ENCODE results near the gene LRP1-AS.
"Not testable (repeated sequence)": the region's sequence is repeated elsewhere in the genome, so short reads cannot be mapped to it uniquely, and the experiment has no call there.

The LRP1-AS gene

GRCh38 chr12:57123813-57124212 lies 23.6 kb downstream of the LRP1-AS start:
- Histone ChIP-seq H2AK5ac (ENCODE audit: low read depth, low read length) (no peak overlapping the region), H3K36me3 (replicated peaks in 1 of 2; ENCODE audit: control insufficient read depth in 2 of 2, insufficient read depth in 2 of 2, low read length in 2 of 2) (no peaks in the 10 kb centered on the region), H3K18ac (ENCODE audit: low read length) (no peak overlapping the region), H2AFZ (ENCODE audit: low read length) (no peak overlapping the region), H3K4me1 (ENCODE audit: control insufficient read depth in 2 of 2, insufficient read depth in 1 of 2, low read depth in 1 of 2, low read length in 2 of 2) (peaks cover 6 to 9% of the 10 kb centered on the region in 2 donors), H3K4ac (ENCODE audit: low read length) (no peak overlapping the region), H3K9me3 (replicated peaks in 1 of 2; ENCODE audit: control insufficient read depth in 2 of 2, insufficient read depth in 1 of 2, low read depth in 1 of 2, low read length in 2 of 2) (peaks cover 2% of the 10 kb centered on the region in 2 donors), H4K91ac (ENCODE audit: low read depth, low read length, poor library complexity) (no peak overlapping the region), H3K4me3 (ENCODE audit: low read length in 2 of 2) (no peak overlapping the region), H4K8ac (ENCODE audit: low read depth, low read length) (no peak overlapping the region), H2BK120ac (ENCODE audit: low read depth, low read length) (no peak overlapping the region), H3K9ac (ENCODE audit: low read depth, low read length, poor library complexity) (no peak overlapping the region), H2BK15ac (ENCODE audit: low read length) (no peak overlapping the region), H3K27ac (replicated peaks; ENCODE audit: low read length) (no peak overlapping the region), H3K14ac (ENCODE audit: low read length) (no peak overlapping the region), H3K4me2 (ENCODE audit: insufficient read depth, low read length, poor library complexity, severe bottlenecking) (no peak overlapping the region), H3K79me1 (ENCODE audit: low read depth, low read length) (no peaks in the 10 kb centered on the region), H2BK5ac (ENCODE audit: low read length) (no peak overlapping the region), H2BK12ac (ENCODE audit: low read length) (no peak overlapping the region), H3K23ac (ENCODE audit: low read depth, low read length, poor library complexity) (no peak overlapping the region), H3K27me3 (ENCODE audit: control insufficient read depth in 3 of 3, insufficient read depth in 3 of 3, low read depth in 1 of 3, low read length in 3 of 3) (no peaks in the 10 kb centered on the region)
- no peak for DNase-seq (ENCODE audit: low spot score)
- no CpG with 5 or more reads among the region's 2 CpGs for WGBS, 2 donors (ENCODE audit: extremely low coverage in 2 of 2, insufficient read length in 2 of 2, insufficient replicate concordance in 1 of 2)

- H3K27ac ChIP-seq (replicated peaks; ENCODE audit: low read length); H2AFZ ChIP-seq (ENCODE audit: low read length); H3K23ac ChIP-seq (ENCODE audit: low read depth, low read length, poor library complexity); H3K4me3 ChIP-seq (ENCODE audit: low read length in 2 of 2); H2BK120ac ChIP-seq (ENCODE audit: low read depth, low read length); H3K4me2 ChIP-seq (ENCODE audit: insufficient read depth, low read length, poor library complexity, severe bottlenecking); H3K14ac ChIP-seq (ENCODE audit: low read length); H2AK5ac ChIP-seq (ENCODE audit: low read depth, low read length); H4K8ac ChIP-seq (ENCODE audit: low read depth, low read length); H2BK15ac ChIP-seq (ENCODE audit: low read length); H3K9ac ChIP-seq (ENCODE audit: low read depth, low read length, poor library complexity); H2BK12ac ChIP-seq (ENCODE audit: low read length); H3K36me3 ChIP-seq (replicated peaks in 1 of 2; ENCODE audit: control insufficient read depth in 2 of 2, insufficient read depth in 2 of 2, low read length in 2 of 2); H3K4ac ChIP-seq (ENCODE audit: low read length); H3K18ac ChIP-seq (ENCODE audit: low read length); H3K9me3 ChIP-seq (replicated peaks in 1 of 2; ENCODE audit: control insufficient read depth in 2 of 2, insufficient read depth in 1 of 2, low read depth in 1 of 2, low read length in 2 of 2); DNase-seq (ENCODE audit: low spot score); H3K79me1 ChIP-seq (ENCODE audit: low read depth, low read length); H3K27me3 ChIP-seq (ENCODE audit: control insufficient read depth in 3 of 3, insufficient read depth in 3 of 3, low read depth in 1 of 3, low read length in 3 of 3); H3K4me1 ChIP-seq (ENCODE audit: control insufficient read depth in 2 of 2, insufficient read depth in 1 of 2, low read depth in 1 of 2, low read length in 2 of 2); H2BK5ac ChIP-seq (ENCODE audit: low read length); H4K91ac ChIP-seq (ENCODE audit: low read depth, low read length, poor library complexity): not testable (repeated sequence)
- no CpG with 5 or more reads among the region's 11 CpGs for WGBS, 2 donors (ENCODE audit: extremely low coverage in 2 of 2, insufficient read length in 2 of 2, insufficient replicate concordance in 1 of 2)
These were observed 26.7 kb downstream of the LRP1-AS start for GRCh38 chr12:57120718-57121117.

DNA sequence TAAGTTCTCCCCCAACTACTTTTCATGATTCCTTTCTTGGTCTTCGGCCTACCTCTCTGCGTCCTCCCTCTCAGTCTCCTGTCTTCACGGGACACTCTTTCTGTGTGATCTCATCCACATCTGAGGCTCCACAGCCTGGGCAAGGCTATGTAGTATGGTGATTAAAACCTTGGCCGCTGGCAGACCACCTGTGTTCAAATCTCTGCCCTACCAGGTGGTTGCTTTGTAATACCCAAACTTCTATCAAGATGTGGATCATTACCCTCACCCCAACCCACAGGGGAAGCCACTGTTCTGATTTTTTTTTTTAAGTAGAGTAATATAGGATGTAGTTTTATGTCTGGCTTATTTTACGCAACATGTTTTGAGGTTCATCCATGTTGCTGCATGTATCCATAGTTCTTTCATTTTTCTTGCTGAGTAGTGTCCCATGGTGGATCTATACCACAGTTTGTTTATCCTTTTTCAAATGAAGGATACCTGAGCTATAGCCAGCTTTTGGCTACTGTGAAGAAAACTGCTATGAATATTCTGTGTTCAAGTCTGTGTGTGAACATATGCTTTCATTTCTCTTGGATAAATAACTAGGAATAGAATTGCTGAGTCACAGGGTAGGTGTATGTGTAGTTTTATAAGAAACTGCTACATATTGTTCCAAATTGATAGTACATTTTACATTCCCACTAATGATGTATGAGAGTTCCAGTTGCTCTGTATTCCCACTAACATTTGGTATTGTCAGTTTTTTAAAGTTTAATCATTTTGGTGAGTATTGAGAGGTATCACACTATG lies 27.9 kb downstream of the LRP1-AS start:
- no peak overlapping the region for H3K9ac ChIP-seq (ENCODE audit: low read depth, low read length, poor library complexity)
- no peak overlapping the region for H2BK15ac ChIP-seq (ENCODE audit: low read length)
- no peak overlapping the region for H3K4ac ChIP-seq (ENCODE audit: low read length)
- no peak overlapping the region for H3K14ac ChIP-seq (ENCODE audit: low read length)
- no peak for DNase-seq (ENCODE audit: low spot score)
- no peak overlapping the region for H4K8ac ChIP-seq (ENCODE audit: low read depth, low read length)
- H3K9me3 ChIP-seq (replicated peaks in 1 of 2; ENCODE audit: control insufficient read depth in 2 of 2, insufficient read depth in 1 of 2, low read depth in 1 of 2, low read length in 2 of 2) = peaks cover 2% of the 10 kb centered on the region in 2 donors
- H3K18ac ChIP-seq (ENCODE audit: low read length) = no peak overlapping the region
- H3K27ac ChIP-seq (replicated peaks; ENCODE audit: low read length) = no peak overlapping the region
- no CpG with 5 or more reads among the region's 5 CpGs for WGBS, 2 donors (ENCODE audit: extremely low coverage in 2 of 2, insufficient read length in 2 of 2, insufficient replicate concordance in 1 of 2)
- peaks cover 0 to 2% of the 10 kb centered on the region in 2 donors for H3K4me1 ChIP-seq (ENCODE audit: control insufficient read depth in 2 of 2, insufficient read depth in 1 of 2, low read depth in 1 of 2, low read length in 2 of 2)
- no peak overlapping the region for H2AK5ac ChIP-seq (ENCODE audit: low read depth, low read length)
- H3K4me2 ChIP-seq (ENCODE audit: insufficient read depth, low read length, poor library complexity, severe bottlenecking) = no peak overlapping the region
- no peak overlapping the region for H4K91ac ChIP-seq (ENCODE audit: low read depth, low read length, poor library complexity)
- no peaks in the 10 kb centered on the region for H3K36me3 ChIP-seq (replicated peaks in 1 of 2; ENCODE audit: control insufficient read depth in 2 of 2, insufficient read depth in 2 of 2, low read length in 2 of 2)
- H2AFZ ChIP-seq (ENCODE audit: low read length) = peak overlapping the region; percentile 24
- no peaks in the 10 kb centered on the region for H3K79me1 ChIP-seq (ENCODE audit: low read depth, low read length)
- no peak overlapping the region for H2BK120ac ChIP-seq (ENCODE audit: low read depth, low read length)
- no peak overlapping the region for H2BK12ac ChIP-seq (ENCODE audit: low read length)
- H3K4me3 ChIP-seq (ENCODE audit: low read length in 2 of 2) = no peak overlapping the region
- H3K27me3 ChIP-seq (ENCODE audit: control insufficient read depth in 3 of 3, insufficient read depth in 3 of 3, low read depth in 1 of 3, low read length in 3 of 3) = no peaks in the 10 kb centered on the region
- no peak overlapping the region for H2BK5ac ChIP-seq (ENCODE audit: low read length)
- H3K23ac ChIP-seq (ENCODE audit: low read depth, low read length, poor library complexity) = no peak overlapping the region

GRCh38 chr12:57118711-57119271 lies 28.6 kb downstream of the LRP1-AS start:
- no peak overlapping the region for H2BK12ac ChIP-seq (ENCODE audit: low read length)
- no peaks in the 10 kb centered on the region for H3K27me3 ChIP-seq (ENCODE audit: control insufficient read depth in 3 of 3, insufficient read depth in 3 of 3, low read depth in 1 of 3, low read length in 3 of 3)
- no peak overlapping the region for H2AK5ac ChIP-seq (ENCODE audit: low read depth, low read length)
- H2AFZ ChIP-seq (ENCODE audit: low read length) = peak overlapping the region; percentile 24
- no peak overlapping the region for H2BK15ac ChIP-seq (ENCODE audit: low read length)
- H3K4me1 ChIP-seq (ENCODE audit: control insufficient read depth in 2 of 2, insufficient read depth in 1 of 2, low read depth in 1 of 2, low read length in 2 of 2) = peaks cover 0 to 2% of the 10 kb centered on the region in 2 donors
- WGBS, 2 donors (ENCODE audit: extremely low coverage in 2 of 2, insufficient read length in 2 of 2, insufficient replicate concordance in 1 of 2) = no CpG with 5 or more reads among the region's 1 CpG
- no peak overlapping the region for H3K14ac ChIP-seq (ENCODE audit: low read length)
- no peak overlapping the region for H3K23ac ChIP-seq (ENCODE audit: low read depth, low read length, poor library complexity)
- H4K8ac ChIP-seq (ENCODE audit: low read depth, low read length) = no peak overlapping the region
- H3K9ac ChIP-seq (ENCODE audit: low read depth, low read length, poor library complexity) = no peak overlapping the region
- no peak overlapping the region for H3K27ac ChIP-seq (replicated peaks; ENCODE audit: low read length)
- no peak for DNase-seq (ENCODE audit: low spot score)
- no peak overlapping the region for H2BK5ac ChIP-seq (ENCODE audit: low read length)
- H3K9me3 ChIP-seq (replicated peaks in 1 of 2; ENCODE audit: control insufficient read depth in 2 of 2, insufficient read depth in 1 of 2, low read depth in 1 of 2, low read length in 2 of 2) = peaks cover under 1 to 2% of the 10 kb centered on the region in 2 donors
- no peak overlapping the region for H2BK120ac ChIP-seq (ENCODE audit: low read depth, low read length)
- peak overlapping the region; percentile 1 for H4K91ac ChIP-seq (ENCODE audit: low read depth, low read length, poor library complexity)
- no peaks in the 10 kb centered on the region for H3K79me1 ChIP-seq (ENCODE audit: low read depth, low read length)
- H3K4me2 ChIP-seq (ENCODE audit: insufficient read depth, low read length, poor library complexity, severe bottlenecking) = no peak overlapping the region
- no peaks in the 10 kb centered on the region for H3K36me3 ChIP-seq (replicated peaks in 1 of 2; ENCODE audit: control insufficient read depth in 2 of 2, insufficient read depth in 2 of 2, low read length in 2 of 2)
- H3K18ac ChIP-seq (ENCODE audit: low read length) = no peak overlapping the region
- H3K4me3 ChIP-seq (ENCODE audit: low read length in 2 of 2) = no peak overlapping the region
- H3K4ac ChIP-seq (ENCODE audit: low read length) = no peak overlapping the region

All from neuronal stem cell (in vitro differentiated cells).